ENCODE results near the gene SFXN3. TPM values are rescaled to one million over a fixed set of nuclear protein-coding genes. Genes with fewer than 3 reads are reported as not detected.
A peak's percentile ranks its signal among the peaks of the same experiment; 100 is the strongest.

The SFXN3 gene
- total and polyA plus RNA-seq, 2 of the 13 experiments (the other 11 are each of a cell fraction or from before 2014, with no cell fraction given): 16.8 to 71.5 TPM

GRCh38 chr10:101040851-101041250 is 9.8 kb downstream of the SFXN3 start:
- Histone ChIP-seq H3K27me3 (ENCODE audit: control insufficient read depth in 1 of 2, insufficient read depth in 2 of 2, low read length in 2 of 2) (no peaks in the 10 kb centered on the region; a peak in 1 of 5 replicates), H3K27ac (ENCODE audit: extremely low read length, insufficient read depth, low read length) (no peak overlapping the region)

GRCh38 chr10:101041252-101041761 is 10.3 kb downstream of the SFXN3 start:
- ChIA-PET CTCF (ENCODE audit: low intra/inter-chr PET ratio, low total read pairs) (interaction anchor here (0.6 to 4.2 kb wide), 8 partner anchors 15 to 101 kb away, joined by 3 to 45 read pairs (median 5); no protein-coding TSS in a partner anchor), POLR2A (interaction anchor here (0.6 to 5.9 kb wide), 6 partner anchors 9 to 100 kb away, joined by 3 to 141 read pairs (median 8); partner anchors contain the start of genes KAZALD1, PDZD7 and SFXN3)
- Histone ChIP-seq H3K36me3 (replicated peaks in 1 of 2; ENCODE audit: control insufficient read depth in 1 of 2, insufficient read depth in 2 of 2, low read length in 2 of 2) (peaks cover 6 to 20% of the 10 kb centered on the region in 2 experiments; a peak in 3 of 5 replicates), H3K27ac (ENCODE audit: extremely low read length, insufficient read depth, low read length) (no peak overlapping the region), H2AFZ (ENCODE audit: low read length) (no peak overlapping the region), H3K4me1 (ENCODE audit: insufficient read depth, low read length) (peaks cover 49% of the 10 kb centered on the region), H3K9me3 (ENCODE audit: low read length) (no peaks in the 10 kb centered on the region), H3K4me2 (ENCODE audit: low read depth, low read length) (peak overlapping the region; percentile 89), H3K27me3 (ENCODE audit: control insufficient read depth in 1 of 2, insufficient read depth in 2 of 2, low read length in 2 of 2) (no peaks in the 10 kb centered on the region; a peak in 1 of 5 replicates), H3K4me3 (replicated peaks in 1 of 3; ENCODE audit: insufficient read depth in 1 of 3, low read depth in 2 of 3, low read length in 3 of 3) (no peak overlapping the region), H3K79me2 (ENCODE audit: insufficient read depth, low read length) (no peaks in the 10 kb centered on the region), H3K9ac (ENCODE audit: insufficient read depth, low read depth, low read length) (no peak overlapping the region), H4K20me1 (ENCODE audit: insufficient read depth, low read length) (no peaks in the 10 kb centered on the region)
- ATAC-seq: peak; percentile 75
- BruUV-seq (replicated peaks): no TSS peak
- in situ Hi-C loops (cut with HindIII; ENCODE audit: extremely low pct_ligation_motif_present, low pct_unique_long_range_greater_than_20kb) (no loop called here), intact Hi-C loops (cut with micrococcal nuclease; ENCODE audit: unreplicated experiment) (loop anchor here (1.0 kb wide), 1 partner anchor 25 kb away; no protein-coding TSS in a partner anchor)
- FAIRE-seq: peak; percentile 83
- peak; percentile 81 for DNase-seq (ENCODE audit: low spot score)
- WGBS (ENCODE audit: low lambda C conversion rate): 22% methylated on average over 6 of the region's 6 CpGs
- no peak for TF ChIP-seq ZNF703 (CRISPR knock-in tag; IDR thresholded peaks at IDR 0.05; ENCODE audit: borderline replicate concordance)
- TF ChIP-seq TCF7L2 (IDR thresholded peaks at IDR 0.05; ENCODE audit: low read depth, low read length): no peak
- TF ChIP-seq ZNF550 (CRISPR knock-in tag; IDR thresholded peaks at IDR 0.05; ENCODE audit: borderline replicate concordance): no peak
- TF ChIP-seq GATAD2A (CRISPR knock-in tag; IDR thresholded peaks at IDR 0.05): peak; percentile 52; the same call in 1 of the 2 replicates
- TF ChIP-seq PRDM15 (CRISPR knock-in tag; IDR thresholded peaks at IDR 0.05): peak; percentile 52; the same call in 1 of the 2 replicates
- no peak for TF ChIP-seq ZNF777 (CRISPR knock-in tag; IDR thresholded peaks at IDR 0.05)
- TF ChIP-seq KAT8 (CRISPR knock-in tag; IDR thresholded peaks at IDR 0.05): 0 out of 2 replicates have a peak, but pooled peaks have one; percentile 21
- no peak for TF ChIP-seq HIVEP1 (CRISPR knock-in tag; IDR thresholded peaks at IDR 0.05)

More at GRCh38 chr10:101040851-101041250, 9.8 kb downstream of the SFXN3 start:
- no peak overlapping the region for H3K4me3 ChIP-seq (replicated peaks in 1 of 3; ENCODE audit: insufficient read depth in 1 of 3, low read depth in 2 of 3, low read length in 3 of 3)
- in situ Hi-C loops (cut with HindIII; ENCODE audit: extremely low pct_ligation_motif_present, low pct_unique_long_range_greater_than_20kb) (no loop called here), intact Hi-C loops (cut with micrococcal nuclease; ENCODE audit: unreplicated experiment) (loop anchor here (1.0 kb wide), 1 partner anchor 25 kb away; no protein-coding TSS in a partner anchor)
- FAIRE-seq (no peak), ATAC-seq (peak; percentile 7), DNase-seq (ENCODE audit: low spot score) (no peak)
- H2AFZ ChIP-seq (ENCODE audit: low read length): no peak overlapping the region
- no peak overlapping the region for H3K9ac ChIP-seq (ENCODE audit: insufficient read depth, low read depth, low read length)
- H3K9me3 ChIP-seq (ENCODE audit: low read length): no peaks in the 10 kb centered on the region
- H3K36me3 ChIP-seq (replicated peaks in 1 of 2; ENCODE audit: control insufficient read depth in 1 of 2, insufficient read depth in 2 of 2, low read length in 2 of 2): peaks cover 9 to 24% of the 10 kb centered on the region in 2 experiments; a peak in 3 of 5 replicates
- H3K4me2 ChIP-seq (ENCODE audit: low read depth, low read length): peak overlapping the region; percentile 30
- ChIA-PET POLR2A (interaction anchor here (0.9 to 5.9 kb wide), 4 partner anchors 9 to 23 kb away, joined by 3 to 141 read pairs (median 8); partner anchors contain the start of genes KAZALD1, PDZD7 and SFXN3), CTCF (ENCODE audit: low intra/inter-chr PET ratio, low total read pairs) (interaction anchor here (0.7 to 4.2 kb wide), 6 partner anchors 19 to 101 kb away, joined by 3 to 45 read pairs (median 7); no protein-coding TSS in a partner anchor)
- peaks cover 45% of the 10 kb centered on the region for H3K4me1 ChIP-seq (ENCODE audit: insufficient read depth, low read length)
- H4K20me1 ChIP-seq (ENCODE audit: insufficient read depth, low read length): no peaks in the 10 kb centered on the region
- TF ChIP-seq ZSCAN5A (CRISPR knock-in tag; IDR thresholded peaks at IDR 0.05; ENCODE audit: borderline replicate concordance): no peak
- TF ChIP-seq ZNF256 (CRISPR knock-in tag; conservative IDR thresholded peaks at IDR 0.05): no peak
- TF ChIP-seq ZEB1 (IDR thresholded peaks at IDR 0.05; ENCODE audit: insufficient replicate concordance, low read depth): no peak
- peak; percentile 48; the same call in 1 of the 2 replicates for TF ChIP-seq ZNF605 (CRISPR knock-in tag; IDR thresholded peaks at IDR 0.05)
- 0 out of 2 replicates have a peak, but pooled peaks have one; percentile 6 for TF ChIP-seq TCF7 (IDR thresholded peaks at IDR 0.05; ENCODE audit: low read depth)
- WGBS (ENCODE audit: low lambda C conversion rate): 5% methylated on average over 2 of the region's 2 CpGs
- no peaks in the 10 kb centered on the region for H3K79me2 ChIP-seq (ENCODE audit: insufficient read depth, low read length)
- no TSS peak for BruUV-seq (replicated peaks)
